GM12801 (cell line): Measurements from ENCODE around the gene TRAK2.

ENCODE experiments used
- TF ChIP-seq, protein P1 (sequence below): IDR thresholded peaks from one replicate; pipeline ENCODE4 v1.5.1; 2011; ENCODE audit warnings: control low read depth; ENCODE audit not compliant: insufficient read length; ENCODE audit errors: extremely low read depth

TRAK2 gene

DNA sequence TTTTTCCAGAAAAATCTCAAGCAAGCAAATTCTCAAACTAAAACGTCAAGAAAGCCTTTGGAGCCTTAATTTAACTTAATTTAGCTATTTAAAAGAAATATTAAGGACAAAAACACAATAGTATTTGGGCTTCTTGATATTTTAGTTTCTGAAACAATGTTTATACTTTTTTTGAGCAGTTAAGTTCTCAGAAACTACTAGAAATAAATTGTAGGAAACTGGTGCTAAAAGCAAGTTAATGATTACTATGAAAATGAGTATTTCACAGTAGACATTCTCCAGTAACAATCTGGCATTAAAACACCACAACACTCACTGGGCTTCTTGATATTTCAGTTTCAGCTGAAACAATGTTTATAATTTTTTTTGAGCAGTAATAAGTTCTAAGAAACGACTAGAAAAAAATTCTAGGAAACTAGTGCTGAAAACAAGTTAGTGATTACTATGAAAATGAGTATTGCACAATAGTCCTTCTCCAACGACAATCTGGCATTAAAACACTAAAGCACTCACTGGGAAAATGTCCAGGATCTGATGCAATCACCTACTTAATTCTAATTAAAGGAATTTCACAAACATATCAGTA, 45.1 kb downstream of the TRAK2 start:
- TF ChIP-seq, protein P1, sequence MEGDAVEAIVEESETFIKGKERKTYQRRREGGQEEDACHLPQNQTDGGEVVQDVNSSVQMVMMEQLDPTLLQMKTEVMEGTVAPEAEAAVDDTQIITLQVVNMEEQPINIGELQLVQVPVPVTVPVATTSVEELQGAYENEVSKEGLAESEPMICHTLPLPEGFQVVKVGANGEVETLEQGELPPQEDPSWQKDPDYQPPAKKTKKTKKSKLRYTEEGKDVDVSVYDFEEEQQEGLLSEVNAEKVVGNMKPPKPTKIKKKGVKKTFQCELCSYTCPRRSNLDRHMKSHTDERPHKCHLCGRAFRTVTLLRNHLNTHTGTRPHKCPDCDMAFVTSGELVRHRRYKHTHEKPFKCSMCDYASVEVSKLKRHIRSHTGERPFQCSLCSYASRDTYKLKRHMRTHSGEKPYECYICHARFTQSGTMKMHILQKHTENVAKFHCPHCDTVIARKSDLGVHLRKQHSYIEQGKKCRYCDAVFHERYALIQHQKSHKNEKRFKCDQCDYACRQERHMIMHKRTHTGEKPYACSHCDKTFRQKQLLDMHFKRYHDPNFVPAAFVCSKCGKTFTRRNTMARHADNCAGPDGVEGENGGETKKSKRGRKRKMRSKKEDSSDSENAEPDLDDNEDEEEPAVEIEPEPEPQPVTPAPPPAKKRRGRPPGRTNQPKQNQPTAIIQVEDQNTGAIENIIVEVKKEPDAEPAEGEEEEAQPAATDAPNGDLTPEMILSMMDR: no peak

DNA sequence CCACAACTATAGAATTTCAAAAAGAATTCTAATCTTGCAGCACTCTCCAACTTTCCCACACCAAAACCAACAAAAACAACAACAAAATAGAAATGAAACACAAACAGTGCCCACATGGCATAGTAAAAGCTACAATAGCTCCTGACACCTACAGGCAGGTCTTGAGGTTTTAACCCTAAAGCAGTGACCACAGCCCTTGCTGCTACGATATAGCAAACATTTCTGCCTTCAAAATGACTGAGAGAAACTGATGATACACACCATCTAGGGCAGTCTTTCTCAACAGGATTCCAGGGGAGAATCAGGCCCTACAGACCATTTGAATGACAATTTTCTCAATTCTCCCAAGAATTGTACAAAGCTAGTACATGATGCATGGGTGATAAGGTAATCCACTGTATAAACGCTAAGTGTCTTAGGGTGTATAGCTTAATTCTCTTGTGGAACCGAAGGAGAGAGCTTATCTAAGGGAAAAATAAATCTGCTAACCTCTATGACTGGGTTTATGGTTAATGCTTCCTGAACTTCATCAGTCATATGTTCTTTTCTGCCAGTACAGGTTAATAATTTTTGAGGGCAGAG, 46.5 kb downstream of the TRAK2 start:
- TF ChIP-seq, protein P1: no peak

DNA sequence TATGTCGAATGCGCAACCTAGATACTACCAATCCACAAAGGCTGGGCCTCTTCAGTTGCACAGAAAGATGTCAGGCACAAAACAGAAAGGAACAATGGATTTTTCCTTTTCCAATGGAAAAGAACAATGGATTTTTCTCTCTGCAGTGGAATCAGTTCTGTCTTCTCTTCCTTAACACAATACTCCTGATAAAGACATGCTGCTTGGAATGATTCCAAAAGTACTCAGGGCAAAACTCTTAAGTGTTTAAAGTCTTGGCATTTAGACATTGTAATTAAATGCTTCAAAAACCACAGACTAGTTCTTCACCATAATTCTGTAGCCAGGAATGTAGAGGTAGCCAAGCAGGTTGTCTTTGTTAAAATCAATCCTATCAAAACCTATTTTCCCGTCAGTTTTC, 47.4 kb downstream of the TRAK2 start:
- TF ChIP-seq, protein P1: no peak

DNA sequence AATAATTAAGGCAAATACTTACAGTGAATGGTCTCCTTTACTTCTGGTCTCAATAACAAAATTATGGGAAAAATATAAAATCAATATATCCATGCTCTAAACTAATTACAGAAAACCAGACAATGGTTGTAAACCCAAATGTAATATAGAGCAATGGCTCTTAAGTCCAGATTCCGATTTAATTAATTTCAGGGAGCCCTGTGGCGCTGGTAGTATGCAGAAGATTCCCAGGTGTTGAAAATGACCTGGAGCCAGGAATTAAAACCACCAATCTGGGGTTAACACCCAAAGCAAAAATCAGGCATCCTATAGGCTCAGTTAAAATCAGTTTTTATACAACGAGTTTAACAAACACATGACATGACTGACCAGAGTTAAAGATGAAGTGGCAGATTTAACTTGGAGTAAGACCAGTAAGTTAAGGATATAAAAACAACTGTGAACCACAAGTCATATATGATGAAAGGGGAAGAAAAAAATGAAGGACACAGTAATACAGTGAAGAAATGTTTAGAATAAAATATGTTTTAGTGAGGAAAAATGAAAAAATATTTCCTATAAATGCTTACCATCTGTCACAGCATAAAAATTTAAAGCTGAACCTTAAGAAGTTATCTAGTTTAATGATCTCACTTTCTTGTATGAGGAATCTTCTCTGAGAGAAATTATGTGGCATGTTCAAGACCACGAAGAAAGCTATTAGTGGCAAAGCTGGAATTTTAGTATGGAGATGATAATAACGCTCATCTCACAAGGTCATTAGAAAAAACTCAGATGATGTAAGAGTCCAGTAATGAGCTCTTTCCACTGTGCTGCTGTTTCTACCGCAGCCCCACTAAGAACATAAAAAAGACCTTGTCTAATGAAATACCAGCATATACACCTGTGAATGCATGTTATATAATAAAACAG, 48.4 kb downstream of the TRAK2 start:
- TF ChIP-seq, protein P1: no peak

DNA sequence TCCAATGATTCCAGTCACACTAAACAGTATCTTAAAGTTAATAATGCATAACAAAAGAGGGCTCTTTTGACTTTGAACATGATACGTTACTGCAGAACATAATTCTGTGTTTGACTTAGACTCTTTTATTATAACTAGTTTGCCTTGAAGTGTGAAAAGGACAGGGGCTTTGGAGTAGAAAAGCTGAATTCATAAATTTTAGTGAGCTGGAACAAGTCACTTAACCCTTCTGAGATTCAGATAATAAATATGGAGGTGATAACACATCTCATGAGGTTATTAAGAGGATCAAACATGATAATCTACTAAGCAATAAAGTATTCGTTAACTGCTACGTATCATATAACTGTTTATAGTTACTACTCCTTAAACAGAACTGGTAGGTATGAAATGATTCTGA, 49.4 kb downstream of the TRAK2 start:
- TF ChIP-seq, protein P1: no peak

DNA sequence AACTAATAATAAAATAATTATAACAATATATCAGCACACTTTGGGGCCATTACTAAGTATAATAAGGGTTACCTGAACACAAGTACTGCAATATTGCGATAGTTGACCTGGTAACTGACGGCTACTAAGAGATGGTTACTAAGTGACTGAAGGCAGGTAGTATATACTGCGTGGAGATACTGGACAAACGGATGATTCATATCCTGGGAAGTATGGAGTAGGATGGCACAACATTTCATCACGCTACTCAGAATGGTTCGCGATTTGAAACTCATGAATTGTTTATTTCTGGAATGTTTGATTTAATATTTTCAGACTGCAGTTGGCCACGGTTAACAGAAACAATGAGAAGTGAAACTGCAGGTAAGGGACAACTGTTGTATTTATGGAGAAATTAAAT, 54.7 kb downstream of the TRAK2 start:
- TF ChIP-seq, protein P1: no peak

DNA sequence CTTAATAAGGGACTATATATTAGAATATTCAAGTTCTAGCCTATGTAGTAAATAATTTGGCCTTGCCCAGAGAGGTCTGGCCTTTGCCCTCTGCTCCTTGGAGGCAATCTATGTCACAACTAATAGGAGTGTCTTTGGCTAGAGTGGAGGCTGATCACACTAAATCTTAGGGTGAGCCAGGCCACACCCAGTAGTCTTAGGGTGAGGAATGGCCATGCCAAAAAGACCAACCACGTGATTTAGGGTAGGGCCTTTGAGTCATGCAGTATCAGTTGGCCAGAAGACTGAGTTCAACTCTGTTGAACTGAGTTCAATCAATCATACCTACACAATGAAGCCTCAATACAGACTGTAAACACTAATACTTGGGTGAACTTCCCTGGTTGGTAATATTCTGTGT, 68.1 kb downstream of the TRAK2 start:
- TF ChIP-seq, protein P1: no peak
